DND-41 (cell line): Measurements from ENCODE around the gene BLMH.

ENCODE experiments used
- ATAC-seq: fragments of 200-7000 bp; cut with Tn5 transposase; 3 replicates; pipeline ENCODE4 v1.9.1; 2021; ENCODE audit warnings: low read depth; ENCODE audit not compliant: insufficient read depth
- DNase-seq: peaks from one replicate; pipeline ENCODE4 v3.0.0-alpha.2; 2020
- H2AFZ ChIP-seq: 2 replicates; pipeline ENCODE4 v1.6.0; 2012; ENCODE audit warnings: low read depth, low read length
- H3K27ac ChIP-seq: 2 replicates; pipeline ENCODE4 v1.5.1; 2012; ENCODE audit warnings: low read length, inconsistent platforms
- H3K27me3 ChIP-seq: fragments of 200-600 bp; sonication (generic); 2 replicates; pipeline ENCODE4 v1.6.0; 2012; ENCODE audit warnings: low read length, mild to moderate bottlenecking, inconsistent platforms; ENCODE audit not compliant: insufficient read depth, poor library complexity
- H3K36me3 ChIP-seq: 2 replicates; pipeline ENCODE4 v1.5.1; 2012; ENCODE audit warnings: low read length, inconsistent platforms; ENCODE audit not compliant: insufficient read depth
- H3K4me1 ChIP-seq: 2 replicates; pipeline ENCODE4 v1.5.1; 2012; ENCODE audit warnings: mild to moderate bottlenecking, low read length; ENCODE audit not compliant: insufficient read depth
- H3K4me2 ChIP-seq: 2 replicates; pipeline ENCODE4 v1.6.0; 2012; ENCODE audit warnings: mild to moderate bottlenecking, moderate library complexity, low read length, inconsistent platforms; ENCODE audit not compliant: insufficient read depth
- H3K4me3 ChIP-seq, 2 experiments: fragments of 200-600 bp in 1 of 2; shearing (Covaris generic) in 1 of 2; 2 replicates each; pipeline ENCODE4 v1.5.1; 2012 to 2016; ENCODE audit warnings: inconsistent platforms in 2 of 2, low read length in 2 of 2, mild to moderate bottlenecking in 2 of 2, low read depth in 1 of 2, moderate library complexity in 1 of 2
- H3K79me2 ChIP-seq: 2 replicates; pipeline ENCODE4 v1.6.0; 2012; ENCODE audit warnings: low read length, inconsistent platforms; ENCODE audit not compliant: insufficient read depth
- H3K9ac ChIP-seq: 2 replicates; pipeline ENCODE4 v1.6.0; 2012; ENCODE audit warnings: low read depth, mild to moderate bottlenecking, inconsistent platforms, low read length, moderate library complexity
- H3K9me3 ChIP-seq: 2 replicates; pipeline ENCODE4 v1.5.1; 2012; ENCODE audit warnings: low read length, moderate library complexity, mild to moderate bottlenecking, inconsistent platforms; ENCODE audit not compliant: insufficient read depth, severe bottlenecking
- H4K20me1 ChIP-seq: 2 replicates; pipeline ENCODE4 v1.6.0; 2012; ENCODE audit warnings: low read length; ENCODE audit not compliant: insufficient read depth
- CTCF ChIP-seq: IDR thresholded peaks from 2 replicates; pipeline ENCODE4 v1.5.1; 2012; ENCODE audit warnings: borderline replicate concordance, low read length, moderate library complexity, mild to moderate bottlenecking; ENCODE audit not compliant: poor library complexity, severe bottlenecking; ENCODE audit errors: extremely low read depth
- EZH2 ChIP-seq: IDR thresholded peaks from 3 replicates; pipeline ENCODE4 v1.6.1; 2012; ENCODE audit warnings: borderline replicate concordance, low read depth, mild to moderate bottlenecking, moderate library complexity, low read length, inconsistent platforms; ENCODE audit not compliant: severe bottlenecking

The BLMH gene

GRCh38 chr17:30243568-30243967 is 48.2 kb downstream of the BLMH start:
- Histone ChIP-seq H3K9ac (no peak overlapping the region), H3K79me2 (no peaks in the 10 kb centered on the region), H3K4me1 (no peaks in the 10 kb centered on the region), H3K27ac (no peak overlapping the region), H3K27me3 (no peaks in the 10 kb centered on the region), H3K4me3 (no peak overlapping the region), H2AFZ (no peak overlapping the region), H3K9me3 (no peaks in the 10 kb centered on the region), H3K36me3 (peaks cover 20% of the 10 kb centered on the region), H4K20me1 (no peaks in the 10 kb centered on the region), H3K4me2 (no peak overlapping the region)
- TF ChIP-seq EZH2 (no peak), CTCF (no peak)
- DNase-seq (no peak), ATAC-seq (no peak)

- H3K9ac ChIP-seq, result no peak overlapping the region
- no peak overlapping the region for H3K27ac ChIP-seq
- H2AFZ ChIP-seq, result no peak overlapping the region
- no peak for ATAC-seq
- H3K4me3 ChIP-seq, result no peak overlapping the region
- peaks cover 15% of the 10 kb centered on the region for H3K36me3 ChIP-seq
- H3K4me1 ChIP-seq, result no peaks in the 10 kb centered on the region
- H3K4me2 ChIP-seq, result no peak overlapping the region
- no peak for DNase-seq
- H3K79me2 ChIP-seq, result no peaks in the 10 kb centered on the region
- TF ChIP-seq EZH2 (no peak), CTCF (no peak)
- no peaks in the 10 kb centered on the region for H4K20me1 ChIP-seq
- H3K27me3 ChIP-seq, result no peaks in the 10 kb centered on the region
- H3K9me3 ChIP-seq, result no peaks in the 10 kb centered on the region
Measured at GRCh38 chr17:30243002-30243401, 48.7 kb downstream of the BLMH start.

DNA sequence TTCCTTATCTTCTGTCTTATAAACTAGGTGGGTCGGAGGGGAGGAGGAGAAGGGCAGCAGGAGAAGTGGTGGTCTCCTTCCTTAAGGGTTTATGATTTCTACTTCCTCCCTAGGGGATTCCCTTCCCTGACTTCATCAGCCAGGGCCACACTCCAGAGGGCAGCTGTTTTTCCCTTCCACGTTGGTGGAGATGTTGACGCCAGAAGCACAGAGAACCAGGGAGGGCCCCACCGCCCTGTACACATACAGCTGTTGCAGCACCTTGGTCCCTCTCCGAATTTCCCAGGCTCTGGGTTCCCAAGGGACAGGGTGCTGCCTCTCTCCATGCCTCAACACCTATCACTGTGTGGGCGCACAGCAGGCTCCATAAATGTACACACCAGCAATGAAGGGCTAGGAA is 50.7 kb downstream of the BLMH start:
- DNase-seq, result no peak

More for the DNA sequence above, 50.7 kb downstream of the BLMH start:
- Histone ChIP-seq H3K4me2 (no peak overlapping the region), H3K27me3 (no peaks in the 10 kb centered on the region), H3K4me1 (no peaks in the 10 kb centered on the region), H3K36me3 (no peaks in the 10 kb centered on the region), H3K4me3 (no peak overlapping the region), H2AFZ (no peak overlapping the region), H3K27ac (no peak overlapping the region), H3K9me3 (no peaks in the 10 kb centered on the region), H3K9ac (no peak overlapping the region), H3K79me2 (no peaks in the 10 kb centered on the region), H4K20me1 (no peaks in the 10 kb centered on the region)
- ATAC-seq, result no peak
- no peak for TF ChIP-seq CTCF
- TF ChIP-seq EZH2, result no peak
